ENCODE results near the gene CCL20.

DNA sequence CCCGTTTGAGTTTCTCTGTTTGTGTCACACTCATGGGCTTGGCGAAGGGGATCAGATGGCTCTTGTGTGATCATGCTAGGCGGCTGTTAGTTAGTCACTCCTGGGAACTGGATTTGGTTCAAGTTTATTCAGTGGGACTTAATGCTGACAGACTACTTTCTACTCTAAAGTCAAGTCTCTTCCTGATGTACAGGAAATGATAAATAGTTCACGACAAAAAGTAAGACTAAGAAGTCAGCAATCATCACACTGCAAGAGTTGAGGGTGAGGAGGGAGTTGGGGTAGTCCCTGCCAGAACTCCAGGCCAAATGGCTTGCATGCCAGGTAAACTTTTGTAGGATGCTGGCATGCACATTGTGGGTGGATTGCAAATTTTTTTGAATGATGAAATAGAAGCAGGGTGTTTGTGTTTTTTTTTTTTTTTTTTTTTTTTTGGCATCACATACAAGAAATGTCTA lies 25.1 kb upstream of the CCL20 start:
- TF ChIP-seq NFRKB (IDR thresholded peaks at IDR 0.05): no peak
- no peak for TF ChIP-seq SP1 (IDR thresholded peaks at IDR 0.05)
- no peak for TF ChIP-seq ELF4 (IDR thresholded peaks at IDR 0.05)
- TF ChIP-seq ZNF384 (IDR thresholded peaks at IDR 0.05): no peak
- TF ChIP-seq FOXM1 (IDR thresholded peaks at IDR 0.05; ENCODE audit: borderline replicate concordance): no peak
- no peak for TF ChIP-seq BHLHE40 (IDR thresholded peaks at IDR 0.05; ENCODE audit: borderline replicate concordance)
- no peak for TF ChIP-seq FOXK2 (IDR thresholded peaks at IDR 0.05)
- TF ChIP-seq FOXA1 (IDR thresholded peaks at IDR 0.05): no peak

Data from HEK293T (cell line).